ENCODE results near the gene ADAMTS9.

The ADAMTS9 gene

GRCh38 chr3:64651741-64652241 is 36.0 kb downstream of the ADAMTS9 start:
- DNase-seq (ENCODE audit: low spot score), result no peak

- no peak for DNase-seq (ENCODE audit: low spot score)
Measured at GRCh38 chr3:64651303-64651702, 36.5 kb downstream of the ADAMTS9 start.

- no peak for DNase-seq (ENCODE audit: low spot score)
Measured at GRCh38 chr3:64650715-64651114, 37.1 kb downstream of the ADAMTS9 start.

- no peak for DNase-seq (ENCODE audit: low spot score)
Measured at GRCh38 chr3:64650096-64650622, 37.6 kb downstream of the ADAMTS9 start.

GRCh38 chr3:64648927-64649906 is 38.6 kb downstream of the ADAMTS9 start:
- DNase-seq (ENCODE audit: low spot score), result no peak

GRCh38 chr3:64647825-64648224 is 40.0 kb downstream of the ADAMTS9 start:
- peak; percentile 3 for DNase-seq (ENCODE audit: low spot score)

- DNase-seq (ENCODE audit: low spot score), result no peak
Measured at GRCh38 chr3:64645243-64645642, 42.6 kb downstream of the ADAMTS9 start.

- no peak for DNase-seq (ENCODE audit: low spot score)
Measured at GRCh38 chr3:64644483-64644882, 43.3 kb downstream of the ADAMTS9 start.

GRCh38 chr3:64642327-64643151 is 45.3 kb downstream of the ADAMTS9 start:
- DNase-seq (ENCODE audit: low spot score), result no peak

- no peak for DNase-seq (ENCODE audit: low spot score)
Measured at GRCh38 chr3:64638981-64639481, 48.8 kb downstream of the ADAMTS9 start.

GRCh38 chr3:64638511-64638910 is 49.3 kb downstream of the ADAMTS9 start:
- DNase-seq (ENCODE audit: low spot score), result no peak

GRCh38 chr3:64634417-64634816 is 53.4 kb downstream of the ADAMTS9 start:
- no peak for DNase-seq (ENCODE audit: low spot score)

GRCh38 chr3:64631951-64632350 is 55.8 kb downstream of the ADAMTS9 start:
- no peak for DNase-seq (ENCODE audit: low spot score)

GRCh38 chr3:64627471-64628321 is 60.1 kb downstream of the ADAMTS9 start:
- no peak for DNase-seq (ENCODE audit: low spot score)

GRCh38 chr3:64627042-64627441 is 60.8 kb downstream of the ADAMTS9 start:
- no peak for DNase-seq (ENCODE audit: low spot score)

- DNase-seq (ENCODE audit: low spot score), result no peak
Measured at GRCh38 chr3:64625381-64625780, 62.4 kb downstream of the ADAMTS9 start.

- DNase-seq (ENCODE audit: low spot score), result no peak
Measured at GRCh38 chr3:64623125-64623524, 64.7 kb downstream of the ADAMTS9 start.

GRCh38 chr3:64621726-64622395 is 65.9 kb downstream of the ADAMTS9 start:
- no peak for DNase-seq (ENCODE audit: low spot score)

GRCh38 chr3:64621275-64621674 is 66.5 kb downstream of the ADAMTS9 start:
- no peak for DNase-seq (ENCODE audit: low spot score)

- no peak for DNase-seq (ENCODE audit: low spot score)
Measured at GRCh38 chr3:64620020-64620419, 67.8 kb downstream of the ADAMTS9 start.
